ENCODE results near the gene BBS10.
"Not testable (repeated sequence)": the region's sequence is repeated elsewhere in the genome, so short reads cannot be mapped to it uniquely, and the experiment has no call there.

BBS10 gene

DNA sequence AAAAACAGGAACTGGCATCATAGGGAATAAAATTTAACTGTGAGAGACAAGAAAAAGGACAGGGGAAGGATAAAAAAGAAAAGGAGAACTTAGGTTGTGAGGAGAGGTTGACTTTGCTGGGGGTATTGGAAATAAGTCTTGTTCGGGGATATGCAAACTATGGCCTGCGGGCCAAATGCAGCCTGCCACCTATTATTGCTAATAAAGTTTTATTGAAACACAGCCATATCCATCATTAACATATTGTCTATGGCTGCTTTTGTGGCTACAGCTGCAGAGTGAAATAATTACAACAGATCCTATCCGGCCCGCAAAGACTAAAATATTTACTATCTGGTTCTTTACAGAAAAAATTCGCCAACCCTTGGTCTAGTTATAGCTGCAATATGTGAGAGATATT is 18.6 kb downstream of the BBS10 start:
- DNase-seq (ENCODE audit: low read depth): no peak

GRCh38 chr12:76329159-76329558 is 19.1 kb downstream of the BBS10 start:
- DNase-seq (ENCODE audit: low read depth): no peak

DNA sequence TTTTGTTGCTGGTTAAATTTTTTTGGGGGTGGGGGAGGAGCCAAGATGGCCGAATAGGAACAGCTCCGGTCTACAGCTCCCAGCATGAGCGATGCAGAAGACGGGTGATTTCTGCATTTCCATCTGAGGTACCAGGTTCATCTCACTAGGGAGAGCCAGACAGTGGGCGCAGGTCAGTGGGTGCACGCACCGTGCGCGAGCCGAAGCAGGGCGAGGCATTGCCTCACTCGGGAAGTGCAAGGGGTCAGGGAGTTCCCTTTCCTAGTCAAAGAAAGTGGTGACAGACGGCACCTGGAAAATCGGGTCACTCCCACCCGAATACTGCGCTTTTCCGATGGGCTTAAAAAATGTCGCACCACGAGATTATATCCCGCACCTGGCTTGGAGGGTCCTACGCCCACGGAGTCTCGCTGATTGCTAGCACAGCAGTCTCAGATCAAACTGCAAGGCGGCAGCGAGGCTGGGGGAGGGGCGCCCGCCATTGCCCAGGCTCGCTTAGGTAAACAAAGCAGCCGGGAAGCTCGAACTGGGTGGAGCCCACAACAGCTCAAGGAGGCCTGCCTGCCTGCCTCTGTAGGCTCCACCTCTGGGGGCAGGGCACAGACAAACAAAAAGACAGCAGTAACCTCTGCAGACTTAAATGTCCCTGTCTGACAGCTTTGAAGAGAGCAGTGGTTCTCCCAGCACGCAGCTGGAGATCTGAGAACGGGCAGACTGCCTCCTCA is 28.5 kb downstream of the BBS10 start:
- DNase-seq (ENCODE audit: low read depth): not testable (repeated sequence)

DNA sequence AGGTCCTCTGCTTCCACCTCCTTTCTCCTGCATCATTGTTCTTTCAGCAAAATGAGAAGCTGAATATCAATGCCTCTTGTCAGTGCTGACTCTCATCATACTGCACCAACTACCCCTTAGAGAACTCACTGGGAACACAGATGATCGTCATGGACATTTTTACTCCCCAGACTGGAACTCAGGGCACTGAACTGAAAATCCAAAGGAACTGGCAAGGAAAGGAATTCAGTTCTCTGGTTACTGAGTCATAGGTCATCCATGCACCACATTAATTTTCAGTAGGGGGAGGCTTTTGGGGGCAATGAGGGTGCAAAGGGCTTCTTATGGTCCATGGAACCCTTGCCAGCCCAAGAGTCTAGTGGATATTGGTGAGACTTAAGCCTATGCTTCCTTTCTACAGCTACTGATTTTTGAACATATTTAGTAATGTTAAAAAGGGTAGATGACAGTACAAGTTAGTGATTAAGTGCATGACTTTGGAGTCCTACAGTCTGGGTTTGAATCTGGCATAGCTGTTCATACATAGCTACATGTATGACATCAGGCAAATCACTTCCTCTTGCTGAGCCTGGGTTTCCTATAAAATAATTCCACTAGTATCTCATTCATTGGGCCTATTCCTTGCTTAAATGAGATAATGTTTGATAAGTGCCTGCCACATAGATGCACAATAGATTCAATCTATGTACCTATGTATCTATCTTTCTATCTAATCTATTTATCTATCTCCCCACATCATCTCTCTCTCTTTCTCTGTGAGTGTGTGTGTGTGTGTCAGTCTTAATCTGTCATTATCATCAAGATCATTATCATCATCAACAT is 29.2 kb downstream of the BBS10 start:
- DNase-seq (ENCODE audit: low read depth): no peak

DNA sequence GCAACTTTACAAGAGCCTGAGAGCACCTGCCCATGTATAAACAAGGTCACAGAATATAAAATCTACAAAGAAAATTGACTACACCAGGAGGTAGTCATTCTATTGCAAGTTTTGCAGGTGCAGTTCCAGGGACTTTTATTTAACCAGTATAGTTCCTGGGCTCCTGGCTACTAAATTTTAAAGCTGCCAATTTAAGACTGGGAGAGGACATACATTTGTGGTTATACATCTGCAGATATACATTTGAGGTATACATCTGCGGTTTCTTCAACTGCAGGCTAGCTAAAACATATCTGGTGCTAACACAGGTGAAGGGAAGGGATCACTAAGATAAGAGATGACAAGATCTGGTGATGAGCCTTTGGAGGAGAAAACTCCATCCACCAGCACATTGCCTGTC is 30.2 kb downstream of the BBS10 start:
- DNase-seq (ENCODE audit: low read depth): no peak

DNA sequence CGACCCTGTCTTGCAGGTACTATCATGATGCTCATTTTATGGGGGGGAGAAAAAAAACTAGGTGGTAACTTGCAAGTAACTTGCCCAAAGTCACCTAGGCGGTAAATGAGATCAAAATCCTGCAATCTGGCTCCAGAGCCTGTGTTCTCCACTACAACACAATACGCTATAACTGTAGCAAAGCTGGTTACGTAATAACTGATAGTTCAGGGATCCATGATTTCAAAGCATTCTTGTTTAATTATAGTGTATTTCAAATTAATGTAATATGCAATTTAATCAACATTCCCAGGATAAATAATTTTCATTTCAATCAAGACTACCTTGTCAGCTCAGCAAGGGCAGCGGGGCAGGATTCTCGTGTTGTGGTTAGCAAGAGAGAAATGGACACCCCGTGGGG is 31.7 kb downstream of the BBS10 start:
- no peak for DNase-seq (ENCODE audit: low read depth)

DNA sequence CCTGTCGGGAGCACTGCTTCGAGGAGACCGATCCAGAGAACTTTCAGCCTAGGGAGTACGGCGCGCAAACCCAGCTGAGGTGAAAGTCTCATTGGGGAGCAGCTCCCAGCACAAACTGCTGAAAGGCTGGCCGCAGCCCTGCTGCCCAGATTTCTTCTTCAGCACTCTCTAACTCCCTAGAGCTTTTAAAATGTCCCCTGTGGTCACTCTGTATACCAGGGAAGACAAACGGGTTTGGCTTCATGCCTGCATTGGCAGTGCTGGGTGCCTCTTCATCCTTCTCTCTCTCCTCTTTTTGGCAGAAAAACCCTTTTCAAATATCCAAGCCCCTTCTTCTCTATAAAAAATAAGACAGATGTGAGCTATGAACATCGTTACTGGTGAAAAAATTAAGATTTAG is 34.9 kb downstream of the BBS10 start:
- no peak for DNase-seq (ENCODE audit: low read depth)

- no peak for DNase-seq (ENCODE audit: low read depth)
Observed at GRCh38 chr12:76312315-76312714, 35.9 kb downstream of the BBS10 start.

DNA sequence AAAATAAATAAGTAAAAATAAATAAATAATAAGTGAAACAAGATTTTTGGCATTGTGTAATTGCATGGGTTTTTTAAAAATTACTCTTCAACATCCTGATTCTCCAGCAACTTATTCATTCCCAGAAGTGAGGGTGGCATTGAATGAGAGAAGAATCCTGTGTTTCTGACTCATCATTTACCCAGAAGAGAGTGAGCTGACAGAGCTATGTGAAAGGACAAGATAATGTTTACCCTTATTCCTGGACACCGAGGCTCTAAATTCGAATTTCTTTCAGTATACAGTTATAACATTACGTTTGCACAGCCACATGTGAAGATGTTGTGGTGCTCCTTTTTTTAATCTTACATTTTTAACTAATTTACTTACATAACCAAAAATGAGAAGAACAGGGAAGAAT is 36.4 kb downstream of the BBS10 start:
- no peak for DNase-seq (ENCODE audit: low read depth)

- no peak for DNase-seq (ENCODE audit: low read depth)
Observed at GRCh38 chr12:76310110-76310509, 38.1 kb downstream of the BBS10 start.

DNA sequence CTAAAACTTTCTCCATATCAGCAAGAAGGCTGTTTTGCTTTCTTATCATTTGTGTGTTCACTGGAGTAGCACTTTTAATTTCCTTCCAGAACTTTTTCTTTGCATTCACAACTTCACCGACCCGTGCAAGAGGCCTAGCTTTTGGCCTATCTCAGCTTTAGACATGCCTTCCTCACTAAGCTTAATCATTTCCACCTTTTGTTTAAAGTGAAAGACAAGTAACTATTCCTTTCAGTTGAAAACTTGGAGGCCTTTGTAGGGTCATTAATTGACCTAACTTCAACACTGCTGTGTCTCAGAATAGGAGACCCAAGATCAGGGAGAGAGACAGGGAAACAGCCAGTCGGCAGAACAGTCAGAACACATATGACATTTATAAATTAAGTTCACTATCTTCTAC is 39.3 kb downstream of the BBS10 start:
- DNase-seq (ENCODE audit: low read depth): no peak

GRCh38 chr12:76307083-76307482 is 41.1 kb downstream of the BBS10 start:
- no peak for DNase-seq (ENCODE audit: low read depth)

- no peak for DNase-seq (ENCODE audit: low read depth)
Observed at GRCh38 chr12:76303989-76304460, 44.2 kb downstream of the BBS10 start.

DNA sequence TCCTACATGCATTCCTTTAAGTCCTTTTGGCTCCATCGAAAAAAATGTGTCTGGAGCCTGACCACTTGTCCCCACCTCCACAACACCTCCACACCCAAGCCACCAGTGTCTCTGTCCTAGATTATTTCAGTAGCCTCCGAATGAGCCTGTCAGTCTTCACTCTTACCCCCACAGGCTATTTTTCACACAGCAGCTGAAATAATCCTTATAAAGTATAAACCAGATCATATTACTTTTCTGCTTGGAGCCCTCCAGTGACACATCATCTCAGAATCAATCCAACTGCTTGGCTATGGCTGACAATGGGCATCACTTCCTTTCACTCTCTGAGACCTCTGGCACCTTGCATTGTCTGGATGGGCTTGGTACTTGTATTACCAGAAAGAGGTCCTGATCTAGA is 44.9 kb downstream of the BBS10 start:
- no peak for DNase-seq (ENCODE audit: low read depth)

- DNase-seq (ENCODE audit: low read depth): no peak
Observed at GRCh38 chr12:76300297-76300665, 47.9 kb downstream of the BBS10 start.

GRCh38 chr12:76299536-76300296 is 48.5 kb downstream of the BBS10 start:
- no peak for DNase-seq (ENCODE audit: low read depth)

All from activated T-cell treated with anti-CD3 and anti-CD28 coated beads for 24 hours (primary cell).